Motor neuron (in vitro differentiated cells): Measurements from ENCODE around the gene GALK1. TPM values are rescaled to one million over a fixed set of nuclear protein-coding genes. Genes with fewer than 3 reads are reported as not detected.
"Not testable (repeated sequence)": the region's sequence is repeated elsewhere in the genome, so short reads cannot be mapped to it uniquely, and the experiment has no call there.

Experiments
- ATAC-seq, 8 experiments: fragments of 200-7000 bp; cut with Tn5 transposase; replicated peaks in 6 of 8; 2 replicates each; pipeline ENCODE4 v1.8.0; 2021; ENCODE audit warnings: mild to moderate bottlenecking in 8 of 8, moderate library complexity in 8 of 8
- H3K27ac ChIP-seq, 2 donors: fragments of 250-450 bp; sonication (Bioruptor Pico); 2 replicates each; pipeline ENCODE4 v1.9.0; 2021; ENCODE audit warnings: antibody characterized with exemption in 2 of 2, mild to moderate bottlenecking in 2 of 2, moderate library complexity in 1 of 2
- H3K4me1 ChIP-seq, 2 donors: fragments of 250-450 bp; sonication (Bioruptor Pico); replicated peaks in 1 of 2; 2 replicates each; pipeline ENCODE4 v1.6.1; 2021; ENCODE audit warnings: antibody characterized with exemption in 2 of 2, mild to moderate bottlenecking in 2 of 2, moderate library complexity in 1 of 2
- H3K4me3 ChIP-seq, 5 donors: fragments of 250-450 bp; sonication (Bioruptor Pico); 2 replicates each; pipeline ENCODE4 v1.9.0; 2021; ENCODE audit warnings: antibody characterized with exemption in 5 of 5, mild to moderate bottlenecking in 5 of 5, moderate library complexity in 4 of 5
- WGBS, 10 experiments: fragments of 450-650 bp; shearing (Covaris generic); methylation state at CpG; one replicate each; pipeline ENCODE4 v1.0.0; 2022; 5-methylcytosine and 5-hydroxymethylcytosine counted together
- in situ Hi-C, 9 experiments: fragments of 400-800 bp; cut with MboI; loops; one replicate each; pipeline ENCODE4 v1.15.0; 2021; ENCODE audit warnings: low sequenced_read_pairs in 9 of 9, low pct_unique_long_range_greater_than_20kb in 2 of 9; ENCODE audit not compliant: unreplicated experiment in 9 of 9
- total RNA-seq, 8 experiments: library from RNA; unstranded; fragments of 300-600 nt; gene quantifications; 2 replicates each; pipeline versions ENCODE4 v1.2.3 to v1.2.4, GENCODE V29; 2022

GALK1 gene
- total RNA-seq, 8 experiments from 2014 or later = 10.0 to 32.7 (median 16.4) TPM

DNA sequence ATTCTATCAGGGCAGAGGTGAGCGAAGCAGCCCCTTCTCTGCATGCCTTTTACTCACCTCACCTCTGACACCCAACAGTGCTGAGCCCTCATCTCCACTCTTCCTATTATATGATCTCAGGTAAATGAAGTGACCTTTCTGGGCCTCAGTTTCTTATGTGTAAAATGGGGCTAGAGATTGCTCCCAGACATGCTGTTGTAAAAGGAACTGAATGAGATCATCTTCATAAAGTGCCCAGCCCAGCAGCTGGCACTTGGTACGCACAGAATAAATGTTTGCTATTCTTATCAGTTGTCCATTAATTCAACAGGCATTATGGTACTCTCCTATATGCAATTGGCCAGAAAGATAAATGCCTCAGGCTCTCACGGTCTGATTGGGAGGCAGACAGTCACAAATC, 4.5 kb upstream of the GALK1 start:
- 14 to 100% (median 79%) methylated on average over 1 to 3 of the region's 3 CpGs; no CpG with 5 or more reads in 2 of the 10 experiments for WGBS, 10 experiments
- Histone ChIP-seq H3K4me3 (no peak overlapping the region), H3K4me1 (no peaks in the 10 kb centered on the region), H3K27ac (no peak overlapping the region)
- ATAC-seq = no peak
- in situ Hi-C loops = no loop called here

DNA sequence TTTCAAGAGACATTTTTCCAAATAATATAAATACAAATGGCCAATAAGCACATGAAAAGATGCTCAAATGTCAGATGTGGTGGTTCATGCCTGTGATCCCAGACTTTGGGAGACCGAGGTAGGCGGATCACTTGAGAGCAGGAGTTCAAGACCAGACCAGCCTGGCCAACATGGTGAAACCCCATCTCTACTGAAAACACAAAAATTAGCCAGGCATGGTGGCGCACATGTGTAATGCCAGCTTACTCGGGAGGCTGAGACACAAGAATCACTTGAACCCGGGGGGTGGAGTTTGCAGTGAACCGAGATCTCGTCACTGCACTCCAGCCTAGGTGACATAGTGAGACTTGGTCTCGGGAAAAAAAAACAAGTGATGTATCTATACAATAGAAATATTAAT, 2.9 kb upstream of the GALK1 start:
- H3K27ac ChIP-seq = no peak overlapping the region
- 60 to 100% (median 87%) methylated on average over 1 to 8 of the region's 8 CpGs; no CpG with 5 or more reads in 2 of the 10 experiments for WGBS, 10 experiments
- in situ Hi-C loops = no loop called here
- no peak overlapping the region for H3K4me3 ChIP-seq
- ATAC-seq = no peak
- peaks cover 7 to 9% of the 10 kb centered on the region in 2 donors for H3K4me1 ChIP-seq

DNA sequence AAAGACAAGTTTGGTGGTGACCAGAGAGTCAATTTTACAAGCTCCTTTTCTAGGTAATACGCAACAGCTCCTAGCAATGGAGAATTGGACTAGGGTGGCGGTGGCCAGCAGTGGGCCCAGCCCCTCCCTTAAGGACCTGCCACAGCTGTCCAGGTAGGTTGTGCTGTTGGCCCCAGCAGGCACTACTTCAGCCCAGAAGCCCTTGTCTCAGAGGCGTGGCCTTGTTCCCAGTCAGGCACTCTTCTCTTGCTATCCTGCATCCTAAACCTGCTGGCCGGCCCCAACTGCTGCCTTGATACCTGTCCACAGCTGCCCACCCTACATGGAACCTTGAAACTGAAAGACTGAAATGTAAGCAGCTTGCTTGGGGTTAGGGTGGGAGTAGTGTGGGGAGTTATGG, 989 bp upstream of the GALK1 start:
- WGBS, 10 experiments = 75 to 100% (median 90%) methylated on average over 2 to 3 of the region's 4 CpGs; no CpG with 5 or more reads in 7 of the 10 experiments
- in situ Hi-C loops = no loop called here
- no peak for ATAC-seq
- H3K27ac ChIP-seq = peak overlapping the region in 1 of 2 donors; percentile 46
- peaks cover 7 to 9% of the 10 kb centered on the region in 2 donors for H3K4me1 ChIP-seq
- H3K4me3 ChIP-seq = no peak overlapping the region

DNA sequence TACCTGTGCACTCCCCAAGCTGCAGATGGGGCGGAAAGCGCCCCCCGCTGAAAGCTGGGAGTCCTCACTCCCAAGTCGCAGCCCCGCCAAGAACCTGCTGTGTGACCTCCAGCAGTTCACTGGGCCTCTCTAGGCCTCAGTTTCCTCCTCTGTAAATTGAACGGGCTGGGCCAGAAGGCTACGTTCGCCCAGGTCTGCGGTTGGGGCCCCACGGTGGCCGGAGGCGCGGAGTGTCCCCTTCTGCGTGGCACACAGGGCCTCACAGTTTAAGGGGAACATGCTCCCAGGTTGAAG, 628 bp downstream of the GALK1 start:
- no peak for ATAC-seq
- Histone ChIP-seq H3K4me3 (peak overlapping the region; percentile 40 to 67 (median 44)), H3K4me1 (peaks cover 7 to 9% of the 10 kb centered on the region in 2 donors), H3K27ac (peak overlapping the region in 1 of 2 donors; percentile 48)
- in situ Hi-C loops = no loop called here
- 7 to 20% (median 14%) methylated on average over 2 to 5 of the region's 14 CpGs; no CpG with 5 or more reads in 7 of the 10 experiments for WGBS, 10 experiments

- in situ Hi-C loops = no loop called here
- ATAC-seq = peak in 2 of 8 experiments; percentile 0 to 1
- peak overlapping the region in 1 of 2 donors; percentile 48 for H3K27ac ChIP-seq
Observed at GRCh38 chr17:75763613-75764416, 1.2 kb downstream of the GALK1 start.

GRCh38 chr17:75763269-75763607, 1.8 kb downstream of the GALK1 start:
- ATAC-seq = no peak
- 94% methylated on average over 3 of the region's 3 CpGs; no CpG with 5 or more reads in 9 of the 10 experiments for WGBS, 10 experiments
- no peak overlapping the region for H3K4me3 ChIP-seq
- H3K27ac ChIP-seq = no peak overlapping the region
- in situ Hi-C loops = no loop called here
- H3K4me1 ChIP-seq = peaks cover 7 to 9% of the 10 kb centered on the region in 2 donors

More at GRCh38 chr17:75763613-75764416, 1.2 kb downstream of the GALK1 start:
- peaks cover 7 to 9% of the 10 kb centered on the region in 2 donors for H3K4me1 ChIP-seq
- WGBS, 10 experiments = 40 to 74% (median 68%) methylated on average over 1 to 9 of the region's 16 CpGs; no CpG with 5 or more reads in 7 of the 10 experiments
- H3K4me3 ChIP-seq = peak overlapping the region; percentile 40 to 67 (median 44)

DNA sequence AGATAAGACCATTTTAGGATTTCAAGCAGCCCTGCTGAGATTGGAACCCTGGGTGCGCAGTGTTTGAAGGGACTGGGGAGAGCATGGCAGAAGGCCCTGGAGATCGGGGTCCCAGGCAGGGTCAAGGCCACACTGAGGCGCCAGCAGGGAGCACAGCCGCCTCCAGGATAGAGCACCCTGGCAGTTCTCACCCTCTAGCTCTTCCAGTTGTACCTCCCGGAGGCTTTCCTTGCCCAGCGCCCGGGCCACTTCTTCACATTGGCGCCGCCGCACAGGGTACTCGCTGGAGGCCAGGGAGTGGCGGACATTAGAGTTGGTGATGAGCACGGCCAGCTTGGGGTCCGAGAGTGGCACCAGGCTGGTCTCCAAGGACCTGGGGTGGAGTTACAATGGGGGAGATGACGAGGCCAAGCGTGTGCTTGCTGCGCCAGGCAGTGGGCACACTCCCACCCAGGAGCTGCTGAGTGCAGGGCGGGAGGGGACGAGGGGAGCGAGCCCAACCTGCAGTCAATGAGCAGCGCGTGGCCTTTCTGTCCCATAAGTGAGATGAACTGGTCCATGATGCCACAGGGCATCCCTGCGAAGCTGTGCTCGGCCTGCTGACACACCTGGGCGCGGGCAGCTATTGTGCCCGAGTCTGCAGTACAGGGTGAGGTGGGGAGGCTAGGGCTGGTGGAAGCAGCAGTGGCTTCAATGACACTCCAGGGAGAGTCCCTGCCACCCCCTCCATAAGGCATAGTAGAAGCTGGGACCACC, 2.3 kb downstream of the GALK1 start:
- Histone ChIP-seq H3K4me3 (no peak overlapping the region), H3K27ac (no peak overlapping the region), H3K4me1 (peaks cover 7 to 9% of the 10 kb centered on the region in 2 donors)
- 86 to 100% (median 100%) methylated on average over 1 to 5 of the region's 27 CpGs; no CpG with 5 or more reads in 4 of the 10 experiments for WGBS, 10 experiments
- ATAC-seq = no peak
- in situ Hi-C loops = no loop called here

DNA sequence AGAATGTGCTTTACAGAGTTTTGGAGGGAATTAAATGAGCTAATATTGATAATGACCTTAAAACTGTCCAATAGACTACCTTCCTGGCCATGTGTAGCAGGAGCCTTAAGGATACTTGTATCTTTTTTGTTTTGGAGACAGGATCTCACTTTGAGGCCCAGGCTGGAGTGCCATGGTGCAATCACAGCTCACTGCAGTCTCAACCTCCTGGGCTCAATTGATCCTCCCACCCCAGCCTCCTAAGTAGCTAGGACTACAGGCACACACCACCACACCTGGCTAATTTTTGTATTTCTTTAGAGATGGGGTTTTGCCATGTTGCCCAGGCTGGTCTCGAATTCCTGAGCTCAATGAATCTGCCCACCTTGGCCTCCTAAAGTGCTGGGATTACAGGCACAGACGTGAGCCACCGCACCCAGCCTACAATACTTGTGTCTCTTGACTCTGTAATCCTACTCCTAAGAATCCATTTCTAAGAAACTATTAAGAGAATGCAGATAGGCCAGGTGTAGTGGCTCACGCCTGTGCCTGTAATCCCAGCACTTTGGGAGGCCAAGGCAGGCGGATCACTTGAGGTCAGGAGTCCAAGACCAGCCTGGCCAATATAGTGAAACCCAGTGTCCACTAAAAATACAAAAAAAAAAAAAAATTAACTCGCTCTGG, 4.9 kb downstream of the GALK1 start:
- peaks cover 7 to 14% of the 10 kb centered on the region in 2 donors for H3K4me1 ChIP-seq
- 76 to 94% (median 91%) methylated on average over 1 to 4 of the region's 6 CpGs; no CpG with 5 or more reads in 3 of the 10 experiments for WGBS, 10 experiments
- ATAC-seq, H3K4me3 ChIP-seq, in situ Hi-C loops, H3K27ac ChIP-seq: not testable (repeated sequence)

- H3K4me3 ChIP-seq = no peak overlapping the region
- peaks cover 7 to 18% of the 10 kb centered on the region in 2 donors for H3K4me1 ChIP-seq
- 58 to 100% (median 89%) methylated on average over 1 to 3 of the region's 3 CpGs; no CpG with 5 or more reads in 3 of the 10 experiments for WGBS, 10 experiments
- H3K27ac ChIP-seq = no peak overlapping the region
- ATAC-seq = no peak
- in situ Hi-C loops = no loop called here
Observed at GRCh38 chr17:75759457-75759856, 5.5 kb downstream of the GALK1 start.

GRCh38 chr17:75758131-75758905, 6.7 kb downstream of the GALK1 start:
- Histone ChIP-seq H3K4me1 (peaks cover 0 to 9% of the 10 kb centered on the region in 2 donors), H3K4me3 (no peak overlapping the region), H3K27ac (no peak overlapping the region)
- in situ Hi-C loops = no loop called here
- peak in 1 of 8 experiments; percentile 32 for ATAC-seq
- 29 to 92% (median 91%) methylated on average over 2 to 12 of the region's 41 CpGs; no CpG with 5 or more reads in 7 of the 10 experiments for WGBS, 10 experiments

GRCh38 chr17:75757086-75757681, 7.8 kb downstream of the GALK1 start:
- no CpG with 5 or more reads among the region's 21 CpGs for WGBS, 10 experiments

DNA sequence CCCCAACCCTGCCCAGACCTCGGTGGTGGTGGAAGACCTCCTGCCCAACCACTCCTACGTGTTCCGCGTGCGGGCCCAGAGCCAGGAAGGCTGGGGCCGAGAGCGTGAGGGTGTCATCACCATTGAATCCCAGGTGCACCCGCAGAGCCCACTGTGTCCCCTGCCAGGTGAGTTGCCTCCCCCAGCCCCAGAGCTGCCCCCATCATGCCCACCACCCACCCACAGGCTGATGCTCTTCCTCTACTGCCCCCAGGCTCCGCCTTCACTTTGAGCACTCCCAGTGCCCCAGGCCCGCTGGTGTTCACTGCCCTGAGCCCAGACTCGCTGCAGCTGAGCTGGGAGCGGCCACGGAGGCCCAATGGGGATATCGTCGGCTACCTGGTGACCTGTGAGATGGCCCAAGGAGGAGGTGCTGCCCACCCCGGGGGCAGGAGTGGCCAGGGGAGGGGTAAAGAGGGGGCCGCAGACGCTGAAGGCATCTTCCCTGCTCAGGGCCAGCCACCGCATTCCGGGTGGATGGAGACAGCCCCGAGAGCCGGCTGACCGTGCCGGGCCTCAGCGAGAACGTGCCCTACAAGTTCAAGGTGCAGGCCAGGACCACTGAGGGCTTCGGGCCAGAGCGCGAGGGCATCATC, 8.4 kb downstream of the GALK1 start:
- ATAC-seq = no peak
- H3K4me1 ChIP-seq = peaks cover 0 to 9% of the 10 kb centered on the region in 2 donors
- in situ Hi-C loops = no loop called here
- H3K4me3 ChIP-seq = no peak overlapping the region
- H3K27ac ChIP-seq = no peak overlapping the region
- WGBS, 10 experiments = no CpG with 5 or more reads among the region's 29 CpGs

More at GRCh38 chr17:75757086-75757681, 7.8 kb downstream of the GALK1 start:
- no peak for ATAC-seq
- Histone ChIP-seq H3K4me3 (no peak overlapping the region), H3K27ac (no peak overlapping the region), H3K4me1 (peaks cover 0 to 9% of the 10 kb centered on the region in 2 donors)
- in situ Hi-C loops = no loop called here
